Naive thymus-derived CD8-positive, alpha-beta T cell (primary cell): ENCODE measurements around the gene TSC22D3. TPM values are rescaled to one million over a fixed set of nuclear protein-coding genes. Genes with fewer than 3 reads are reported as not detected.
A peak's percentile ranks its signal among the peaks of the same experiment; 100 is the strongest.

Experiments
- ATAC-seq, 2 donors: fragments of 150-1000 bp; cut with Tn5 transposase in 1 of 2; sonication (Bioruptor Pico), chemical (Tn5 transposase) in 1 of 2; 1 replicate in 1 of 2; 2 replicates in 1 of 2; pipeline ENCODE4 v1.10.0; 2021; ENCODE audit warnings: mild to moderate bottlenecking in 2 of 2, moderate library complexity in 2 of 2
- POLR2A ChIA-PET: fragments of 350-600 bp; sonication (Branson Sonifier 250); formaldehyde crosslinking; loops from one replicate; lab custom pipeline; 2021; ENCODE audit warnings: antibody characterized with exemption; lab: Charles Lee
- DNase-seq, 10 donors: peaks; one replicate each; pipeline versions ENCODE4 v3.0.0 to v3.0.0-alpha.2; 2020 to 2022
- H3K27ac Mint-ChIP-seq, 10 donors: one replicate each; pipeline ENCODE4 v1.8.0; 2020 to 2022; ENCODE audit warnings: mild to moderate bottlenecking in 10 of 10, mixed read lengths in 10 of 10, moderate library complexity in 4 of 10, inconsistent platforms in 1 of 10
- H3K27me3 Mint-ChIP-seq, 5 donors: one replicate each; pipeline ENCODE4 v1.8.0; 2021 to 2022; ENCODE audit warnings: mixed read lengths in 5 of 5
- H3K36me3 Mint-ChIP-seq, 3 donors: one replicate each; pipeline ENCODE4 v1.8.0; 2020 to 2022; ENCODE audit warnings: mixed read lengths in 3 of 3, mild to moderate bottlenecking in 2 of 3, inconsistent platforms in 1 of 3
- H3K4me1 Mint-ChIP-seq, 4 donors: one replicate each; pipeline ENCODE4 v1.8.0; 2021 to 2022; ENCODE audit warnings: mixed read lengths in 4 of 4
- H3K4me3 Mint-ChIP-seq, 10 donors: one replicate each; pipeline ENCODE4 v1.8.0; 2020 to 2022; ENCODE audit warnings: mild to moderate bottlenecking in 10 of 10, mixed read lengths in 10 of 10, moderate library complexity in 6 of 10, inconsistent platforms in 1 of 10
- H3K9me3 Mint-ChIP-seq, 9 donors: one replicate each; pipeline ENCODE4 v1.8.0; 2020 to 2022; ENCODE audit warnings: mixed read lengths in 9 of 9, mild to moderate bottlenecking in 3 of 9, inconsistent platforms in 1 of 9, moderate library complexity in 1 of 9
- polyA plus RNA-seq, 3 donors: library from polyadenylated mRNA; unstranded; fragments of 300-500 nt; fragmentation: Illumina TruSeq; gene quantifications; one replicate each; pipeline ENCODE4 v1.2.3, GENCODE V29; 2021
- total RNA-seq, 8 experiments: library from RNA in 2 of 8; stranded (reverse) in 2 of 8; gene quantifications; one replicate each; pipeline ENCODE4 v1.2.3 and lab custom pipeline; 2021 to 2026

TSC22D3 gene
- total and polyA plus RNA-seq, 5 experiments from 2014 or later: 196 to 997 (median 437) TPM

DNA sequence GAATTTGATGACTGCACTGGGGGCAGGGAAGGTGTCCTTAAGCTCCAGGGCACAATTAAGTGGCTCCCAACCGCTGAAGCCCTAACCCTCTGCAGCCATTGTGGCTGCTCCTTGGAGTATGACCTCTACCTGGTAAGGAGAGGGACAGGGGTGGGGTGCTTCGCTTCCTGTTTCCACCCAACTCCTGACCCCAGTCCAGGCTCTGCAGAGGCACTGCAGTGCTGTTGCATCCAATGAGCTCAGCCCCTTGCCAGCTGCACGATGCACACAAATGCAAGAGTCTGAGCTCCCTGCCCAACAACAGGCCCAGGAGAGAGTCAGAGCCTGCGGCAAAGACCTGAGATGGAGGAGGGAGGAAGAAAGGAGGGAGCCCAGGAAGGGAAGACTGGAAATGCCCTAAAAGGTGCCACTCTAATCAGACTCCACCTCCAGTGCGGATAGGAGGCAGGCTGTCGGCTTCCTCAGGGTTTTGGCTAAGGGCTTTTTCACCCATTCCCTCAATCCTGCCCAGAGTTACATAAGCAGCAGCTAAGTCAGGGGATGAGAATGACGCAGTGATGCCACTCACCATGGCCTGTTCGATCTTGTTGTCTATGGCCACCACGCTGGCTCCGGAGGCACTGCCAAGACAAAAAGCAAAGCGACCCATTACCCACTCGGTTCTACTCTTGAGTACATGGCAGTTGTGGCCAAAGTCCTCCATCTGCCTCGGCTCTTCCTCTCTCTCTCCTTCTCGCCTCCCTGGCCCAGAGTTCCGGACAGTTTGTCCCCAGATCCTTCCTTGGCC, 60.1 kb downstream of the TSC22D3 start:
- DNase-seq (peak in 7 of 10 donors; percentile 3 to 69 (median 42)), ATAC-seq (no peak)
- Mint-ChIP-seq H3K27ac (peak overlapping the region; percentile 96 to 100 (median 100)), H3K27me3 (no peaks in the 10 kb centered on the region), H3K9me3 (peaks cover 0 to 22% (median 0%) of the 10 kb centered on the region in 9 donors), H3K36me3 (peaks cover 23 to 35% (median 28%) of the 10 kb centered on the region in 3 donors), H3K4me3 (peak overlapping the region; percentile 84 to 97 (median 92)), H3K4me1 (peaks cover 32 to 71% (median 67%) of the 10 kb centered on the region in 4 donors)
- POLR2A ChIA-PET: interaction anchor here (1.0 to 17.6 kb wide), 12 partner anchors 14 to 303 kb away, joined by 3 to 851 read pairs (median 10); partner anchors contain the start of genes MID2, NCBP2L, PRPS1 and TSC22D3

DNA sequence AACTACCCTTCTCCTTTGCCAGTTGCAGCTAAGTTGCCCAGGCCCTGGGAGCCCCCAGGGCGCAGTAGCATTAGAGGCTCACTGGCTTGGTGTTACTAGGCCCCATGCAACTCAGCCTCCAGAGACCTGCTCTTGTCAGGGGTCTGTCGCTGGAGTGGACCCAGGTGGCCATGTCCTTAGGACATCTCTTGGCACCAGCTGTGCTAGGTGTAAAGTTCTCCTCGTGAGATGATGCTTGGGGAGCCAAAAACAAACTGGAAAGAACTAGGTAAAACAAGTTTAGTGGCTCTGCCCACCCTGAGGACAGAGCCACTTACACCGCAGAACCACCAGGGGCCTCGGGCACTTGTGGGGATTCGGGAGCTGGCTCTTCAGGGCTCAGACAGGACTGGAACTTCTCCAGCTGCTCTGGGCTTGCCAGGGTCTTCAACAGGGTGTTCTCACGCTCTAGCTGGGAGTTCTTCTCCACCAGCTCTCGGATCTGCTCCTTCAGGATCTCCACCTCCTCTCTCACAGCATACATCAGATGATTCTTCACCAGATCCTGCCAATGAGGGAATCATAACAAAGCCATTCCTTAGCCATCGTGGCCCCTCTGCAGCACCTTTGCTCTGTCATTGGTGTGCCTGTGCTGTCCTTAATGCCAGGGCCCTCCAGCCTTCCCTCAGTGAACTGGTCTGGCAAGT, 61.2 kb downstream of the TSC22D3 start:
- Mint-ChIP-seq H3K4me3 (peak overlapping the region; percentile 84 to 97 (median 92)), H3K36me3 (peaks cover 23 to 35% (median 28%) of the 10 kb centered on the region in 3 donors), H3K9me3 (peaks cover 0 to 22% (median 0%) of the 10 kb centered on the region in 9 donors), H3K4me1 (peaks cover 32 to 76% (median 69%) of the 10 kb centered on the region in 4 donors), H3K27me3 (no peaks in the 10 kb centered on the region), H3K27ac (peak overlapping the region; percentile 96 to 100 (median 100))
- ATAC-seq (peak in 1 of 2 donors; percentile 1), DNase-seq (peak in 6 of 10 donors; percentile 39 to 68 (median 56))
- POLR2A ChIA-PET: interaction anchor here (5.6 to 17.6 kb wide), 3 partner anchors 28 to 61 kb away, joined by 90 to 851 read pairs (median 90); partner anchors contain the start of genes NCBP2L and TSC22D3

- Mint-ChIP-seq H3K27ac (peak overlapping the region; percentile 96 to 100 (median 100)), H3K9me3 (peaks cover 0 to 22% (median 0%) of the 10 kb centered on the region in 9 donors), H3K27me3 (no peaks in the 10 kb centered on the region), H3K4me3 (peak overlapping the region; percentile 84 to 97 (median 92)), H3K36me3 (peaks cover 23 to 35% (median 28%) of the 10 kb centered on the region in 3 donors), H3K4me1 (peaks cover 34 to 79% (median 71%) of the 10 kb centered on the region in 4 donors)
- peak in 5 of 10 donors; percentile 27 to 69 (median 67) for DNase-seq
- POLR2A ChIA-PET: interaction anchor here (1.6 to 17.6 kb wide), 4 partner anchors 28 to 85 kb away, joined by 4 to 851 read pairs (median 90); partner anchors contain the start of genes NCBP2L, PRPS1 and TSC22D3
- ATAC-seq: peak in 1 of 2 donors; percentile 7
Observed at GRCh38 chrX:107713543-107714205, 61.9 kb downstream of the TSC22D3 start.

- peaks cover 23 to 35% (median 28%) of the 10 kb centered on the region in 3 donors for H3K36me3 Mint-ChIP-seq
- POLR2A ChIA-PET: interaction anchor here (1.6 to 17.6 kb wide), 4 partner anchors 29 to 84 kb away, joined by 4 to 851 read pairs (median 90); partner anchors contain the start of genes NCBP2L, PRPS1 and TSC22D3
- no peak for DNase-seq
- H3K4me1 Mint-ChIP-seq: peaks cover 34 to 74% (median 69%) of the 10 kb centered on the region in 4 donors
- peaks cover 0 to 22% (median 0%) of the 10 kb centered on the region in 9 donors for H3K9me3 Mint-ChIP-seq
- peak in 1 of 2 donors; percentile 2 for ATAC-seq
- H3K27me3 Mint-ChIP-seq: no peaks in the 10 kb centered on the region
- peak overlapping the region; percentile 96 to 100 (median 100) for H3K27ac Mint-ChIP-seq
- peak overlapping the region; percentile 84 to 97 (median 92) for H3K4me3 Mint-ChIP-seq
Observed at GRCh38 chrX:107713203-107713542, 62.4 kb downstream of the TSC22D3 start.

DNA sequence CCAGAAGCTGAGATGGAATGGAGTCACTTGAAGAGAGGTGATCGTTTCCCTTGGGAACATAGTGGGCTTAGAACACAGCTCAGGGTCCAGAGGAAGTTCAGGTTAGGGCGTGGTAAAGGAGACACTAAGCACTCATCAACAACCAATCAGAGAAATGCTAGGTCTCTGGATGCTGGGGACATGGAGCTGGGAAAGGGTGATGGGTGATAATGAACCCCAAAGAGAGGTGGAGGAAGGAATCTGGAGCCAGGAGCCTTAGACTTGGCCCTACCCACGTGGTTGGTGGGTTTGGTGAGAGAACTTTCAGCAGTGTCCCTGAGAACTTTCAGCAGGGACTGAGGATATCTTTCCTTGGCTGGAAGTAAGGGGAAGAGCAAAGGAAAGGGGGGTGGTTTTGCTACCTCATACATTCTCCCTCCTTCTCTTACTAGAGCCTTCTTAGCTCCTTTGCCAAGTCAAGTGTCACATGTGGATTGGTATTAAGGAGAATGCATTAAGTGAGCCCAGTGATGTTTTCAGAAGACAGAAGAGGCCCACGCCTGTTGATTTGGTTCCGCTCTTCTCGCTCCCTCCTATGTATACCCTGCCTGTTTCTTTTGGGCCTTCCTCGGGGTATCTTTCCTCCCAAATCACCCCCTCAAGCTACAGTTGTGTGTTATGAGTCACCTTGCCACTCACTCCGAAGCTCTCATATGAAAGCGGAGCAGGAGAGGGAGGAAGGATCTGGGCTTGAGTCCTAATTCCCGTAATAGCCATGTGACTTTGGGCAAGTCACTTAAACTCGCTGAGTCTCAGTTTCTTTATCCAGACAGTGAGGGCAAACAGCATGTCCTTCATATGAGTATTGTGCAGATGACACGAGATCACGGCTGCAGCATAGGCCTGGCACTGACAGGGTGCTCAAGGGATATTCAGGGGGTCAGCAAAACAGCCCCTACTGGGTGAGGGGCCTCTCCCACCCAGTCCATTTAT, 63.1 kb downstream of the TSC22D3 start:
- H3K27me3 Mint-ChIP-seq: no peaks in the 10 kb centered on the region
- H3K9me3 Mint-ChIP-seq: peaks cover 0 to 22% (median 0%) of the 10 kb centered on the region in 9 donors
- peak in 7 of 10 donors; percentile 51 to 79 (median 70) for DNase-seq
- peak overlapping the region; percentile 96 to 100 (median 100) for H3K27ac Mint-ChIP-seq
- POLR2A ChIA-PET: interaction anchor here (1.3 to 17.6 kb wide), 7 partner anchors 28 to 84 kb away, joined by 4 to 851 read pairs (median 9); partner anchors contain the start of genes NCBP2L, PRPS1 and TSC22D3
- peaks cover 32 to 68% (median 63%) of the 10 kb centered on the region in 4 donors for H3K4me1 Mint-ChIP-seq
- peak overlapping the region; percentile 77 to 97 (median 92) for H3K4me3 Mint-ChIP-seq
- H3K36me3 Mint-ChIP-seq: peaks cover 23 to 35% (median 28%) of the 10 kb centered on the region in 3 donors
- ATAC-seq: peak; percentile 27 to 31

GRCh38 chrX:107711521-107712181, 63.9 kb downstream of the TSC22D3 start:
- POLR2A ChIA-PET: interaction anchor here (1.3 to 17.6 kb wide), 7 partner anchors 13 to 64 kb away, joined by 3 to 851 read pairs (median 7); partner anchors contain the start of genes NCBP2L and TSC22D3
- H3K27ac Mint-ChIP-seq: peak overlapping the region; percentile 98 to 100 (median 100)
- peak in 1 of 2 donors; percentile 1 for ATAC-seq
- peak overlapping the region; percentile 84 to 97 (median 92) for H3K4me3 Mint-ChIP-seq
- H3K9me3 Mint-ChIP-seq: peaks cover 0 to 21% (median 0%) of the 10 kb centered on the region in 9 donors
- DNase-seq: peak in 4 of 10 donors; percentile 16 to 52 (median 38)
- peaks cover 29 to 62% (median 60%) of the 10 kb centered on the region in 4 donors for H3K4me1 Mint-ChIP-seq
- H3K27me3 Mint-ChIP-seq: no peaks in the 10 kb centered on the region
- peaks cover 23 to 32% (median 28%) of the 10 kb centered on the region in 3 donors for H3K36me3 Mint-ChIP-seq

GRCh38 chrX:107710617-107711391, 64.8 kb downstream of the TSC22D3 start:
- Mint-ChIP-seq H3K27ac (peak overlapping the region; percentile 98 to 100 (median 100)), H3K4me3 (peak overlapping the region; percentile 65 to 89 (median 84)), H3K27me3 (no peaks in the 10 kb centered on the region), H3K4me1 (peaks cover 27 to 69% (median 62%) of the 10 kb centered on the region in 4 donors), H3K9me3 (peaks cover 0 to 18% (median 0%) of the 10 kb centered on the region in 9 donors), H3K36me3 (peaks cover 20 to 29% (median 25%) of the 10 kb centered on the region in 3 donors)
- ATAC-seq: peak; percentile 48
- POLR2A ChIA-PET: interaction anchor here (1.3 to 17.6 kb wide), 7 partner anchors 9 to 65 kb away, joined by 3 to 851 read pairs (median 7); partner anchors contain the start of genes NCBP2L and TSC22D3
- peak in 9 of 10 donors; percentile 39 to 92 (median 84) for DNase-seq

- Mint-ChIP-seq H3K27me3 (no peaks in the 10 kb centered on the region), H3K4me3 (peak overlapping the region in 1 of 10 donors; percentile 7), H3K4me1 (peaks cover 25 to 65% (median 55%) of the 10 kb centered on the region in 4 donors), H3K36me3 (peaks cover 6 to 14% (median 11%) of the 10 kb centered on the region in 3 donors), H3K9me3 (peaks cover 0 to 7% (median 0%) of the 10 kb centered on the region in 9 donors), H3K27ac (peak overlapping the region; percentile 48 to 100 (median 89))
- ATAC-seq (no peak), DNase-seq (no peak)
- POLR2A ChIA-PET: interaction anchor here (17.6 kb wide), 1 partner anchor 30 kb away, joined by 851 read pairs; no protein-coding TSS in a partner anchor
Observed at GRCh38 chrX:107709266-107709806, 66.3 kb downstream of the TSC22D3 start.

DNA sequence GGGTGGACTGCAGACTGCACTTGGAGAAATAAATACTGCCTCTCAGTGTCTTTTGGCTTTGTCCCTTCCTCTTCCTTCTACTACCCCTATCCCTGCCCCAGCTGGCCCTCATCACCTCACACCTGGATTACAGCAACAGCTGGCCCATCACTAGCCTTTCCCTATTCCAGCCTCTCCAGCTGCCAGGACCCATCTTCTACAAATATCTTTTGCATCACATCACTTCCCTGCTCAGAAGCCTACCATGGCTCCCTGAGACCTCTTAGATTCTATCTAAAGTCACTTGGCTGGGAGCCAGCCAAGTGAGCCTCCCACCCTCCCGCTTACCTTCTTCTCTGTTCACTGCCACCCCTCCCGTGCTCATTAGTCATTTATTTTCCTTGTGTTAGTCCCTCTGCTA, 66.8 kb downstream of the TSC22D3 start:
- H3K9me3 Mint-ChIP-seq: peaks cover 0 to 5% (median 0%) of the 10 kb centered on the region in 9 donors
- DNase-seq (no peak), ATAC-seq (no peak)
- no peak overlapping the region for H3K4me3 Mint-ChIP-seq
- peaks cover 27 to 65% (median 49%) of the 10 kb centered on the region in 4 donors for H3K4me1 Mint-ChIP-seq
- peaks cover under 1 to 8% (median 5%) of the 10 kb centered on the region in 3 donors for H3K36me3 Mint-ChIP-seq
- H3K27ac Mint-ChIP-seq: peak overlapping the region in 9 of 10 donors; percentile 24 to 100 (median 77)
- POLR2A ChIA-PET: interaction anchor here (17.6 kb wide), 1 partner anchor 29 kb away, joined by 851 read pairs; no protein-coding TSS in a partner anchor
- H3K27me3 Mint-ChIP-seq: no peaks in the 10 kb centered on the region
